H1 (cell line): Measurements from ENCODE around the gene ZNF526. TPM values are rescaled to one million over a fixed set of nuclear protein-coding genes. Genes with fewer than 3 reads are reported as not detected.
A peak's percentile ranks its signal among the peaks of the same experiment; 100 is the strongest.

Source experiments
- POLR2A ChIP-seq, 2 experiments: IDR thresholded peaks; 1 replicate in 1 of 2; 2 replicates in 1 of 2; pipeline ENCODE4 v1.6.1; 2011; ENCODE audit warnings: low read depth in 2 of 2, low read length in 2 of 2, mild to moderate bottlenecking in 2 of 2; ENCODE audit errors: control extremely low read depth in 1 of 2
- POLR2AphosphoS5 ChIP-seq: IDR thresholded peaks from 2 replicates; pipeline ENCODE4 v1.6.1; 2011; ENCODE audit warnings: low read depth, low read length
- SIN3A ChIP-seq, 2 experiments: IDR thresholded peaks in 1 of 2; conservative IDR thresholded peaks in 1 of 2; 2 replicates each; pipeline ENCODE4 v1.6.1; 2011 to 2012; ENCODE audit warnings: low read length in 2 of 2, improper control_type of control experiment in 1 of 2, low read depth in 1 of 2, mild to moderate bottlenecking in 1 of 2
- TAF1 ChIP-seq: IDR thresholded peaks from 2 replicates; pipeline ENCODE4 v1.6.1; 2011; ENCODE audit warnings: mild to moderate bottlenecking, low read depth, low read length
- TBP ChIP-seq: IDR thresholded peaks from 2 replicates; pipeline ENCODE4 v1.6.1; 2011; ENCODE audit warnings: low read depth, low read length, improper control_type of control experiment
- polyA plus RNA-seq, 7 experiments: library from polyadenylated mRNA; depleted of rRNA in 3 of 7; stranded (reverse) in 5 of 7; unstranded in 2 of 7; fragments of >200 nt in 5 of 7; fragments of 200-250 nt in 2 of 7; gene quantifications; 1 replicate in 5 of 7; 2 replicates in 1 of 7; 4 replicates in 1 of 7; pipeline versions ENCODE4 v1.2.1 to v1.2.3, GENCODE V29; 2011 to 2013; ENCODE audit warnings: missing spikeins in 2 of 7, mixed read lengths in 2 of 7
- total RNA-seq: library from RNA; stranded (reverse); fragmentation: NEBNext Ultra II Directional; extraction: Animal tissue kit (Norgen Biotek cat#: 25700); gene quantifications from 2 replicates; pipeline ENCODE4 v1.2.1, GENCODE V29; 2021
- TF ChIP-seq, protein P1 (sequence below): IDR thresholded peaks from 2 replicates; pipeline ENCODE4 v1.6.1; 2011; ENCODE audit warnings: low read length, improper control_type of control experiment

Gene ZNF526
- total and polyA plus RNA-seq, 2 of the 8 experiments (the other 6 are each of a cell fraction or from before 2014, with no cell fraction given): 8.4 to 14.1 TPM

DNA sequence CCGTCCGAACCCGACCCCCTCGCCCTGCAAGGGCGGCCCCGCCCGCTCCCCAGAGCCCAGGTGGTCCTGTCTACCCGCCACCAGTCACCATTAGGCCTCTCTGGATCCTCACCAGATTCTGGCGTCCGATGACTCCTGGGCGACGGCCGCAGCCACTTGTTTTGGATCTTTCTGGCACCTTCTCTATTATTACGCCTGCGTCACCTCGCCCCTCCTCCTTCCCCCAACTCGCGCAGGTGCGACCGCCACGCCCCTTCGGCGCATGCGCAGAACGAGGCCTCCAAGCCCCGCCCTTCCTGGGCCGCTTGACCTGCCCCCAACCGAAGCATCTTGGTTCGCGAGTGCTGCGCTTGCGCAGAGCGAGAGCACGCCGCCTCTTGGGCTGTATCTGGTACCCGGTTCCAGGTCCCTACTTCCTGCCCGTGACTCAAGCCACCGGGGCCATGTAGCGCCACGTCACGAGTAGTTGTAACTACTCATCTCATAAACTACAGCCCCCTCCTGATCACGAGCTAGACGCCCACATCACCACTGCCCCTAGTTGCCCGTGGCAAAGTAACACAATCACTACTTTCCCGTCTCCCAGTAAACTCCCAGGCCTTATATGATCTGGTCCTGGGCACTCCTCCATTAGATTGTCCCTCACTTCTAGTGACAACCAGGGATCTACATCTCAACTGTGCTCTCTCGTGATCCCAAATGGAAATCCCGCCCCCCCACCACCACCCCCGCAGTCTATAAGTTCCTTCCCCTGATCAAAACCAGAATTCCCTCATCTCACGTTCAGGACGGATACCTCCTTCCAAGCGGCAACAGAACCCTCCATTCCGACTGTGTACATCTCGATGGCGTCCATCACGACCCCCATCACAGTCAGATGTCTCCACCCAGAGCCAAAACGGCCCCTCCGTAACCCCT, 2.3 kb upstream of the ZNF526 start, which contains the start of gene DEDD2 (continued):
- TF ChIP-seq, protein P1, sequence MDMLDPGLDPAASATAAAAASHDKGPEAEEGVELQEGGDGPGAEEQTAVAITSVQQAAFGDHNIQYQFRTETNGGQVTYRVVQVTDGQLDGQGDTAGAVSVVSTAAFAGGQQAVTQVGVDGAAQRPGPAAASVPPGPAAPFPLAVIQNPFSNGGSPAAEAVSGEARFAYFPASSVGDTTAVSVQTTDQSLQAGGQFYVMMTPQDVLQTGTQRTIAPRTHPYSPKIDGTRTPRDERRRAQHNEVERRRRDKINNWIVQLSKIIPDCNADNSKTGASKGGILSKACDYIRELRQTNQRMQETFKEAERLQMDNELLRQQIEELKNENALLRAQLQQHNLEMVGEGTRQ: no peak
- TF ChIP-seq TBP (0 out of 2 replicates have a peak, but pooled peaks have one; percentile 18), TAF1 (peak; percentile 67; the same call in 1 of the 2 replicates), POLR2A (IDR thresholded peaks at IDR 0.05; ENCODE audit: control extremely low read depth in 1 of 2, low read depth in 2 of 2, low read length in 2 of 2) (peak in 1 of 2 experiments; percentile 58; a peak in 1 of 3 replicates), SIN3A (conservative IDR thresholded peaks at IDR 0.05 in 1 of 2, IDR thresholded peaks at IDR 0.05 in 1 of 2; ENCODE audit: low read depth in 1 of 2, low read length in 2 of 2) (peak in 1 of 2 experiments; percentile 40; a peak in 1 of 4 replicates), POLR2AphosphoS5 (peak; percentile 62; the same call in 1 of the 2 replicates)
